K562 (cell line): ENCODE data around the gene PRR16. TPM values are rescaled to one million over a fixed set of nuclear protein-coding genes. Genes with fewer than 3 reads are reported as not detected.

Experiments used
- ATAC-seq: fragments of 200-7000 bp; cut with Tn5 transposase; 3 replicates; pipeline ENCODE4 v1.9.1; 2020; ENCODE audit warnings: moderate library complexity
- BruUV-seq: library from RNA; stranded (reverse); fragments of 400-500 nt; replicated peaks from 2 replicates; lab custom pipeline; 2021; lab: Mats Ljungman, UMichigan
- CTCF ChIA-PET: fragments of 300-600 bp; formaldehyde crosslinking; extraction: SDS; loops from one replicate; lab custom pipeline; 2021; ENCODE audit warnings: low intra/inter-chr PET ratio; lab: Yijun Ruan, JAX
- POLR2A ChIA-PET: fragments of 300-600, 350-650 bp; sonication (Branson Sonifier 250); formaldehyde crosslinking; extraction: SDS; loops from one replicate; lab custom pipeline; 2021; ENCODE audit warnings: antibody characterized with exemption, inconsistent platforms; lab: Yijun Ruan, JAX
- DNase-seq, 4 experiments: peaks; one replicate each; pipeline versions ENCODE4 v3.0.0 to v3.0.0-alpha.2; 2011 to 2018; ENCODE audit warnings: low spot score in 3 of 4, mixed read lengths in 3 of 4; ENCODE audit errors: extremely low read depth in 1 of 4
- FAIRE-seq: peaks from 2 replicates; lab custom pipeline; 2011; peaks lifted over from hg19 to GRCh38; lab: Jason Lieb, UNC
- H2AFZ ChIP-seq: 2 replicates; pipeline ENCODE4 v1.6.0; 2011; ENCODE audit warnings: low read depth, low read length, control low read depth, inconsistent platforms
- H3K27ac ChIP-seq: fragments of 200-600 bp; 3 replicates; pipeline ENCODE4 v1.8.0; 2011; ENCODE audit warnings: low read depth, mild to moderate bottlenecking, control low read depth, inconsistent platforms, low read length, moderate library complexity, mixed read lengths; ENCODE audit errors: extremely low read depth
- H3K27me3 ChIP-seq, 2 experiments: fragments of 300-600 bp in 1 of 2; 2 replicates in 1 of 2; 3 replicates in 1 of 2; pipeline versions ENCODE4 v1.6.0 to v1.8.0; 2011; ENCODE audit warnings: inconsistent platforms in 2 of 2, low read length in 2 of 2, mild to moderate bottlenecking in 1 of 2, mixed read lengths in 1 of 2, moderate library complexity in 1 of 2; ENCODE audit not compliant: control insufficient read depth in 2 of 2, insufficient read depth in 2 of 2
- H3K36me3 ChIP-seq: fragments of 300-600 bp; 3 replicates; pipeline ENCODE4 v1.8.0; 2011; ENCODE audit warnings: mild to moderate bottlenecking, low read length, inconsistent platforms; ENCODE audit not compliant: control insufficient read depth, insufficient read depth
- H3K4me1 ChIP-seq, 2 experiments: fragments of 200-600 bp in 1 of 2; replicated peaks in 1 of 2; 2 replicates in 1 of 2; 3 replicates in 1 of 2; pipeline versions ENCODE4 v1.5.1 to v1.8.0; 2011; ENCODE audit warnings: inconsistent platforms in 2 of 2, low read length in 2 of 2, mild to moderate bottlenecking in 1 of 2, mixed read lengths in 1 of 2, moderate library complexity in 1 of 2; ENCODE audit not compliant: control insufficient read depth in 2 of 2, insufficient read depth in 2 of 2
- H3K4me2 ChIP-seq: 2 replicates; pipeline ENCODE4 v1.6.1; 2011; ENCODE audit warnings: low read length, control low read depth, inconsistent platforms, mixed read lengths; ENCODE audit not compliant: insufficient read depth
- H3K4me3 ChIP-seq: fragments of 200-600 bp; sonication (generic), shearing (Covaris generic); 2 replicates; pipeline ENCODE4 v1.5.1; 2016; ENCODE audit warnings: control low read depth, inconsistent platforms
- H3K79me2 ChIP-seq: fragments of 200-600 bp; 3 replicates; pipeline ENCODE4 v1.8.0; 2011; ENCODE audit warnings: low read length, inconsistent platforms; ENCODE audit not compliant: control insufficient read depth, insufficient read depth
- H3K9ac ChIP-seq, 2 experiments: 2 replicates each; pipeline versions ENCODE4 v1.6.0 to v1.6.1; 2011; ENCODE audit warnings: low read depth in 2 of 2, low read length in 2 of 2, control low read depth in 1 of 2, inconsistent platforms in 1 of 2, mild to moderate bottlenecking in 1 of 2, mixed read lengths in 1 of 2; ENCODE audit not compliant: insufficient read depth in 1 of 2
- H3K9me1 ChIP-seq: one replicate; pipeline ENCODE4 v1.6.0; 2011; ENCODE audit warnings: inconsistent platforms, mild to moderate bottlenecking, low read length, moderate library complexity; ENCODE audit not compliant: control insufficient read depth, insufficient read depth
- H3K9me3 ChIP-seq: replicated peaks from 2 replicates; pipeline ENCODE4 v1.5.1; 2011; ENCODE audit warnings: low read depth, low read length, inconsistent platforms; ENCODE audit not compliant: control insufficient read depth, insufficient read depth
- H4K20me1 ChIP-seq: replicated peaks from 2 replicates; pipeline ENCODE4 v1.6.1; 2011; ENCODE audit warnings: low read length, inconsistent platforms, mixed read lengths; ENCODE audit not compliant: control insufficient read depth, insufficient read depth
- CBX3 ChIP-seq, 2 experiments: IDR thresholded peaks; 1 replicate in 1 of 2; 2 replicates in 1 of 2; pipeline ENCODE4 v1.6.1; 2012; ENCODE audit warnings: inconsistent platforms in 2 of 2, low read length in 2 of 2, borderline replicate concordance in 1 of 2, control low read depth in 1 of 2
- CBX5 ChIP-seq: IDR thresholded peaks from 2 replicates; pipeline ENCODE4 v1.6.1; 2014; ENCODE audit warnings: low read depth, borderline replicate concordance
- DLX4 ChIP-seq: fragments of 250-450 bp; sonication (Bioruptor Pico); IDR thresholded peaks from 2 replicates; pipeline ENCODE4 v1.6.1; 2021; ENCODE audit warnings: mild to moderate bottlenecking
- HMBOX1 ChIP-seq: sonication (generic); IDR thresholded peaks from 2 replicates; pipeline ENCODE4 v1.6.1; 2016
- IFI16 ChIP-seq: fragments of 250-450 bp; sonication (Bioruptor Pico); IDR thresholded peaks from 2 replicates; pipeline ENCODE4 v2.1.2; 2022; ENCODE audit warnings: mild to moderate bottlenecking, inconsistent platforms
- KAT2B ChIP-seq: IDR thresholded peaks from one replicate; pipeline ENCODE4 v1.6.1; 2012; ENCODE audit warnings: low read depth, mild to moderate bottlenecking, control low read depth, inconsistent platforms, low read length, moderate library complexity
- PPARD ChIP-seq: fragments of 250-450 bp; sonication (Bioruptor Pico); IDR thresholded peaks from 2 replicates; pipeline ENCODE4 v1.8.0; 2022; ENCODE audit warnings: inconsistent platforms, mild to moderate bottlenecking, moderate library complexity
- PRMT5 ChIP-seq: sonication (generic); formaldehyde crosslinking; IDR thresholded peaks from 2 replicates; pipeline ENCODE4 v1.5.0; 2020; ENCODE audit warnings: missing genetic modification reagents
- SMAD4 ChIP-seq: fragments of 250-450 bp; sonication (Bioruptor Pico); conservative IDR thresholded peaks from 2 replicates; pipeline ENCODE4 v1.8.0; 2021; ENCODE audit warnings: inconsistent platforms, mild to moderate bottlenecking, moderate library complexity
- TBL1XR1 ChIP-seq, 2 experiments: IDR thresholded peaks; 2 replicates each; pipeline ENCODE4 v1.6.1; 2012; ENCODE audit warnings: improper control_type of control experiment in 2 of 2, low read length in 2 of 2, mild to moderate bottlenecking in 1 of 2
- in situ Hi-C: fragments of 300-500 bp; cut with MboI; formaldehyde crosslinking; loops from 4 replicates; pipeline ENCODE4 v1.15.0; 2018; ENCODE audit warnings: inconsistent platforms, mixed read lengths
- intact Hi-C: fragments of 100-400 bp; cut with micrococcal nuclease; formaldehyde crosslinking; loops from 2 replicates; pipeline ENCODE4 v1.14.2; 2022
- polyA plus RNA-seq, 8 experiments: library from polyadenylated mRNA; depleted of rRNA in 4 of 8; stranded (reverse) in 5 of 8; unstranded in 3 of 8; fragments of >200 nt; fragmentation: Nextera tagmentation in 2 of 8; fragmentation: Illumina TruSeq in 1 of 8; extraction: Ambion mirVana in 2 of 8; extraction: Trizol in 1 of 8; gene quantifications; 2 replicates each; pipeline versions ENCODE4 v1.2.1 to v1.2.3, GENCODE V29; 2011 to 2014; ENCODE audit warnings: inconsistent platforms in 1 of 8, missing spikeins in 1 of 8
- total RNA-seq, 7 experiments: library from RNA; depleted of rRNA in 6 of 7; stranded (reverse); fragments of >200 nt in 6 of 7; fragmentation: Illumina TruSeq in 2 of 7; extraction: Trizol in 2 of 7; gene quantifications; 2 replicates each; pipeline versions ENCODE4 v1.2.1 to v1.2.3, GENCODE V29; 2011 to 2021; ENCODE audit warnings: low replicate concordance in 1 of 7

PRR16 gene
- total and polyA plus RNA-seq, 9 of the 15 experiments (the other 6 are each of a cell fraction or from before 2014, with no cell fraction given) = 0.61 to 10.1 (median 3.3) TPM

- no peaks in the 10 kb centered on the region for H3K9me1 ChIP-seq
- intact Hi-C loops (no loop called here), in situ Hi-C loops (no loop called here)
- DNase-seq (no peak), FAIRE-seq (no peak)
- no peaks in the 10 kb centered on the region for H3K27me3 ChIP-seq
- no peaks in the 10 kb centered on the region; a peak in 1 of 5 replicates for H3K4me1 ChIP-seq
- H3K9me3 ChIP-seq = no peaks in the 10 kb centered on the region
- no peak overlapping the region for H3K27ac ChIP-seq
- BruUV-seq = no TSS peak
- POLR2A ChIA-PET = no interaction called here
- TF ChIP-seq PPARD (CRISPR knock-in tag) (no peak), CBX3 (IDR thresholded peaks at IDR 0.05; ENCODE audit: borderline replicate concordance in 1 of 2, low read length in 2 of 2) (0 out of 3 replicates have a peak, but pooled peaks of 1 of the 2 experiments have one; percentile 25)
- TF ChIP-seq, all 486 proteins: peak for 1
- H3K4me3 ChIP-seq = no peak overlapping the region
- no peak overlapping the region for H3K4me2 ChIP-seq
- no peaks in the 10 kb centered on the region for H3K36me3 ChIP-seq
- no peak for ATAC-seq
- H4K20me1 ChIP-seq = no peaks in the 10 kb centered on the region
- CTCF ChIA-PET = no interaction called here
- no peak overlapping the region for H3K9ac ChIP-seq
- H2AFZ ChIP-seq = no peak overlapping the region
- no peaks in the 10 kb centered on the region; the same call in 2 of the 3 replicates for H3K79me2 ChIP-seq
Observed at GRCh38 chr5:120430572-120430971, 33.5 kb upstream of the PRR16 start.

GRCh38 chr5:120432861-120433260 is 31.2 kb upstream of the PRR16 start:
- Histone ChIP-seq H3K4me2 (no peak overlapping the region), H3K79me2 (no peaks in the 10 kb centered on the region), H3K27me3 (no peaks in the 10 kb centered on the region), H2AFZ (no peak overlapping the region), H3K36me3 (no peaks in the 10 kb centered on the region), H3K9ac (no peak overlapping the region), H3K4me1 (no peaks in the 10 kb centered on the region), H3K27ac (no peak overlapping the region), H4K20me1 (no peaks in the 10 kb centered on the region), H3K4me3 (no peak overlapping the region), H3K9me3 (no peaks in the 10 kb centered on the region), H3K9me1 (no peaks in the 10 kb centered on the region)
- ChIA-PET CTCF (no interaction called here), POLR2A (no interaction called here)
- TF ChIP-seq SMAD4 (CRISPR knock-in tag) = no peak
- TF ChIP-seq IFI16 (CRISPR knock-in tag) = no peak
- no peak for TF ChIP-seq DLX4 (CRISPR knock-in tag)
- TF ChIP-seq TBL1XR1 (IDR thresholded peaks at IDR 0.05; ENCODE audit: low read length in 2 of 2) = no peak
- TF ChIP-seq CBX5 = no peak
- TF ChIP-seq KAT2B = no peak
- no peak for TF ChIP-seq HMBOX1
- TF ChIP-seq PRMT5 (CRISPR knock-in tag) = no peak
- TF ChIP-seq CBX3 (IDR thresholded peaks at IDR 0.05; ENCODE audit: borderline replicate concordance in 1 of 2, low read length in 2 of 2) = no peak
- DNase-seq = no peak
- intact Hi-C loops = no loop called here
- BruUV-seq = no TSS peak
- FAIRE-seq = no peak
- in situ Hi-C loops = no loop called here
- ATAC-seq = no peak
